Esophagus squamous epithelium (tissue), 4 donors: ENCODE data around the gene ERC1.

ENCODE experiments used
- POLR2A ChIP-seq, 4 donors: fragments of 450-650 bp; IDR thresholded peaks; one replicate each; pipeline ENCODE4 v1.6.1; 2017; ENCODE audit warnings: antibody characterized with exemption in 4 of 4, mild to moderate bottlenecking in 4 of 4, moderate library complexity in 3 of 4
- TF ChIP-seq, protein P1 (sequence below), 6 experiments: fragments of 450-650 bp in 4 of 6; fragments of 200-600 bp in 2 of 6; sonication (generic) in 2 of 6; IDR thresholded peaks; one replicate each; pipeline ENCODE4 v1.5.1; 2016 to 2019; ENCODE audit warnings: antibody characterized with exemption in 6 of 6, mild to moderate bottlenecking in 4 of 6, moderate library complexity in 4 of 6

DNA sequence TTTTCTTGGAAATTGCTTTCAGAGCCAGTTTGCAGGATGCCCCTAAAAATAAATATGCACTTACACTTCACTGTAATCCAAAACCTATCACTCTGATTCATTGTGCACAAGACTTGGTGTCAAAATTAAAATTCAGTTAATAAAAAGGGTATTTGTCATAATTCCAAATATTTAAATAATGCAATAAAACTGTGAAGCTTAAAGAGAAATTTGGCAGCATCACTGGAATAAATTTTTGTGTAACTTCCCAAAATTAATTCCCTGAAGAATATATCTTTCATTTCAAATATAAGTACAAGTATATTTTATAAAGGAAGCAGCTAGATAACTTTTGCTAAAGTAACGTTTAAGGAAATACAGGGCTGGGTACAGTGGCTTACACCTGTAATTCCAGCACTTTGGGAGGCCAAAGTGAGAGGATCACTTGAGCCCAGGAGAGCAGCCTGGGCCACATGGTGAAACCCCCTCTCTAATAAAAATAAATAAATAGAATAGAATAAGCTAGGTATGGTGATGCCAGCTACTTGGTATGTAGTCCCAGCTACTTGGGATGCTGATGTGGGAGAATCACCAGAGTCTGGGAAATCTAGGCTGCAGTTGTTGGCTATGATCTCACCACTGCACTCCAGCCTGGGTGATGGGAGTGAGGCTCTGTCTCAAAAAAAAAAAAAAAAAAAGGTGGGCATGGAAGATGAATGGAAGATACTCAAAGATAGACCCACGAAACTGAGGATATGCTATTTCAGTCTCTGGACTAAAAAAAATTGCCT is 369.6 kb downstream of the ERC1 start:
- TF ChIP-seq, protein P1, sequence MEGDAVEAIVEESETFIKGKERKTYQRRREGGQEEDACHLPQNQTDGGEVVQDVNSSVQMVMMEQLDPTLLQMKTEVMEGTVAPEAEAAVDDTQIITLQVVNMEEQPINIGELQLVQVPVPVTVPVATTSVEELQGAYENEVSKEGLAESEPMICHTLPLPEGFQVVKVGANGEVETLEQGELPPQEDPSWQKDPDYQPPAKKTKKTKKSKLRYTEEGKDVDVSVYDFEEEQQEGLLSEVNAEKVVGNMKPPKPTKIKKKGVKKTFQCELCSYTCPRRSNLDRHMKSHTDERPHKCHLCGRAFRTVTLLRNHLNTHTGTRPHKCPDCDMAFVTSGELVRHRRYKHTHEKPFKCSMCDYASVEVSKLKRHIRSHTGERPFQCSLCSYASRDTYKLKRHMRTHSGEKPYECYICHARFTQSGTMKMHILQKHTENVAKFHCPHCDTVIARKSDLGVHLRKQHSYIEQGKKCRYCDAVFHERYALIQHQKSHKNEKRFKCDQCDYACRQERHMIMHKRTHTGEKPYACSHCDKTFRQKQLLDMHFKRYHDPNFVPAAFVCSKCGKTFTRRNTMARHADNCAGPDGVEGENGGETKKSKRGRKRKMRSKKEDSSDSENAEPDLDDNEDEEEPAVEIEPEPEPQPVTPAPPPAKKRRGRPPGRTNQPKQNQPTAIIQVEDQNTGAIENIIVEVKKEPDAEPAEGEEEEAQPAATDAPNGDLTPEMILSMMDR (IDR thresholded peaks at IDR 0.05): no peak
- TF ChIP-seq POLR2A (IDR thresholded peaks at IDR 0.05): no peak
